NCI-H446 treated with DMSO at 0.1 percent for 48 hours (cell line): ENCODE data around the gene STRN.
"Not testable (repeated sequence)": the region's sequence is repeated elsewhere in the genome, so short reads cannot be mapped to it uniquely, and the experiment has no call there.

Experiments
- DNase-seq: peaks from one replicate; lab custom pipeline; 2025; lab: John Stamatoyannopoulos, UW

STRN gene

DNA sequence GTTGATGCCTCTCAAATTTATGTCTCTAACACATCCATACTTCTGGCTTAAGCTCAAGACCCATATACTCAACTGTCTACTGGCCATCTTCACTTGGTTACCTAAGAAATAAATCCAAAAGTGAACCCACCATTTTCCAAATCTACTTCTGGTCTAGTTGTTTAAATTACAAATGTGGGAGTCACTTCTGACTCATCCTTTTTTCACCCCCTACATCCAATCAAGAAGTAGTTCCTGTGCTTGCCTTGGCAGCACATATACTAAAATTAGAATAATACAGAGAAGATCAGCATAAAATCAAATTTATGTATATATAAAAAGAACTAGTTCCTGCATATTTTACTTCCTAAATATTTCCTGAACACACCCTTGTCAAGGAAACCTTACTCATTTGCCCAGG is 53.6 kb downstream of the STRN start:
- DNase-seq: no peak

DNA sequence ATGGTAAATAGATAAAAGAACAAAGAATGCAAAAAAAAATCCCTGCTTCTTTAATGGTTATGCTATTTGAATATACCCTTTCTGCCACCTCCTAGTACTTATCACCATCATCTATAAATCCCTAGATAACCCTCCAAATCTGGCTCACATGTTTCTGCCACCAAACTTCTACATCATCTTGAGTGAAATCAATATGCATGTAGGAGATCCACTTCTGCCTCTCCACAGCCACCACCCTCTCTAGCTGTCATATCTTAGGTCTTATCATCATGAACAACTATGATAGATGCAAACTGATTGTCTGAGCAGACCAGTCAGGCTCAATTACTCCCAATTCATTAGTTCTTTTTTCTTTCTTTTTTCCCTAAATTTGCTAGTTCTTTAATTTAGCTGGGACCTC is 55.3 kb downstream of the STRN start:
- DNase-seq: no peak

- DNase-seq: no peak
These were observed 60.1 kb downstream of the STRN start for GRCh38 chr2:36906277-36906676.

- DNase-seq: no peak
These were observed 61.7 kb downstream of the STRN start for GRCh38 chr2:36904636-36905035.

DNA sequence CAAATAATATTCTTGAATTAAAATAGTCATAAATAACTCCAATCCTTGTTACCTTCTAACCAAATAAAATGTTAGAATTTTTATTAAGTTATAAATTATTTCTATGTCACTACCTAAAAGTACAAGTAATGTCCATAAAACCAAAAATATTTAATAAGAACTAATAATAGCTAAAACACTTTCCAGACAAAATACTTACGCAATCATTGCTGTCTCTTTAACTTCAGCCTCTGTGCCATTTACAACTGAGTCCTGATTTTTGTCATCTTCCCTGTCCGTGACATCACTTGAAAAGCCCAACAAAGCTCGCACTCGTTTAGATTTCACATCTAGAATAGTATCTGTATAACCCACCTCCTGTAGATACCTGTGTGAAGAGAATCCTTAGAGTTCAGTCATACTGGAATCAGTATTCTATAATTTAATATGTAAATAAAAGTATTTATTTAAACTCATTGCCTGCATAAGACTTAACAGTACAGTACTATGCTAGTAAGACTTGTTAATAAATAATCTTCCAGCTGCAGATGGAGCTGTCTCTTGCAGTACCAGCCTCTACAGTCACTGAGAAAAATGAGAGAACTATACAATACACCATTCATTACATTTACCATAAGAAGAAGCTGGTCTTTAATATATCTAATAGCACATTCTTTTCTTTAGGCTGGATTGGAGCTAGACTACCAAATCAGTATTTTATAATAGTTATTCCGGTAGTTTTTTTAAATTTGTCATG is 63.8 kb downstream of the STRN start:
- no peak for DNase-seq

- no peak for DNase-seq
These were observed 73.5 kb downstream of the STRN start for GRCh38 chr2:36892805-36893204.

GRCh38 chr2:36889795-36890194 is 76.5 kb downstream of the STRN start:
- no peak for DNase-seq

DNA sequence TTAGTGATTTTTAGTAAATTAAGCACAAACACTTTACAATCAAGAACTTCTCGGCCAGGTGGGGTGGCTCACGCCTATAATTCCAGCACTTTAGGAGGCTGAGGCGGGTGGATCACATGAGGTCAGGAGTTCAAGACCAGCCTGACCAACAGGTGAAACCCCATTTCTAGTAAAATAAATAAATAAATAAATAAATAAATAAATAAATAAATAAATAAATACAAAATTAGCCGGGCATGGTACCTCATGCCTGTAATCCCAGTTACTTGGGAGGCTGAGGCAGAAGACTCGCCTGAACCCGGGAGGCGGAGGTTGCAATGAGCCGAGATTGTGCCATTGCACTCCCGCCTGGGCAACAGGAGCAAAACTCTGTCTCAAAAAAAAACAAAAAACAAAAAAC is 79.2 kb downstream of the STRN start:
- not testable (repeated sequence) for DNase-seq

DNA sequence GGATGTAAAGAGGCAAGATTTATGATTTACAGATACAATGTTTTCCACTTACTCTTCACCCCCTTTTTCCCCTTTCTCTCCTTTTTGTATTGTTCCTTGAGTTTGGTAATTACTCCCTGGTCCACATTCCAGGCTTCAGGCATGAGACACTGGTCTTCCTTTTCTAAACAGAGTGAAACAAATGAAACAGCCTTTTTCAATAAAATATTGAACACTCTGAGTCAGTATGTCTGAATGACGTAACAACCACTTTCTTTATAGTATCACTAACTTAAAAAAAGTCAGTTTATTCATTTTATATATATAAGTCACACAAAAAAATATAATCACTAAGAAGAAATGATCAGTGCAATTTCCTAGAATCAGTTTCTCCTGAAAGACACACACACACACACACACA is 79.7 kb downstream of the STRN start:
- DNase-seq: no peak

DNA sequence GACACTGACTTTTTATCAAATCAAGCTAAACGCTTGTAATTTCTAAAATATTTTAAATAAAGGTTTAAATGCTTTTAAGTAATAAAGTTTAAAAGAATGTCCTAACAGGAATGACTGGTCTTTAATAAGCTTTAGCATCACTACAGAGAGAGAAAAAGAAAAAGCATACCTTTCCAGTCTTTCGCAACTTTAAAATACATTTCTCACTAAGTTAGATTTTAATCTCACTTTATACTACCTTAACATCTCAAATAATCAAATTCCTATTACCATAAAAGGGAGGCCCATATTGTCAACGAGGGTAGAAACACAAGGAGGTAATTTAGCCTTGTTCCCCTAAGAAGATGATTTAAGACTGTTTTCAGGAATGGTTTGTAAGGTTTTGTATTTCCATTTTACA is 80.7 kb downstream of the STRN start:
- no peak for DNase-seq

- DNase-seq: no peak
These were observed 83.8 kb downstream of the STRN start for GRCh38 chr2:36882532-36882931.

DNA sequence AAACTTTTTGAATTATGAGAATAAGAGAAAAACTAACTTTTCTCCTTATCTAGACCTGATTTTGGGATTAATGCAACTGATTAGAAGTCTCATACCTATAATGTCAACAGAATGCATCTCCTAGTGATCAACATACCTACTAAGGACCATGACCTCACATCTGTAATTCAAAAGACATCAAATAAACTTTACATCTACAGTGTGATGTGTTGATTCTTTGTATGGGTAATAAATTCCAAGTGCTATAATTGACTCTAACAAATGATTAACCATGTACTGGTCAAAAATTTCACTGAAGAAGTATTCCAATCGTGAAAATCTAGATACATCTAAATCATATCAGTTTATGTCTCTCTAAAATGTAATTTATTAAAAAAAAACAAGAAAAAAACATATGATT is 84.5 kb downstream of the STRN start:
- no peak for DNase-seq

GRCh38 chr2:36878429-36878828 is 87.9 kb downstream of the STRN start:
- no peak for DNase-seq

DNA sequence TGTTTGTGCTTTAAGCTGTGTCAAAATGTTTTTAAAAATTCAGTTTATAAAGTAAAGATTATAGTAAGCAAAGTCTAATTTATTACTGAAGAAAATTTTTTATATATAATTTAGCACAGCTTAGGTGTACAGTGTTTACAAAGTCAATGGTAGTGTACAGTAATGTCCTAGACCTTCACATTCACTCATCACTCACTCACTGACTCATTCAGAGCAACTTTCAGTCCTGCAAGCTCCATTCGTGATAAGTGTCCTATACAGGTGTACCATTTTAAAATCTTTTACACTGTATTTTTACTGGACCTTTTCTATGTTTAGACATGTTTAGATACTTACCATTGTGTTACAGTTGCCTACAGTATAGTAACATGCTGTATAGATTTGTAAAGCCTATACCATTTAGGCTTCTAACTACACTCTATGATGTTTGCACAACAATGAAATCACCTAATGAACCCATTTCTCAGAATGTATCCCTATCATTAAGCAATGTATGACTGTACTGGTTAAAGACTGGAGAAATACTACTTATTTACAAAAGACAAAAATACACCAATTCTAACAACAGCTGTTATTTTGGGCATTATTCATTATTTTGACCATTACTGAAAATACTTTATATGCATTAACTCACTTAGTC is 95.1 kb downstream of the STRN start:
- DNase-seq: no peak

GRCh38 chr2:36869606-36870005 is 96.7 kb downstream of the STRN start:
- no peak for DNase-seq

DNA sequence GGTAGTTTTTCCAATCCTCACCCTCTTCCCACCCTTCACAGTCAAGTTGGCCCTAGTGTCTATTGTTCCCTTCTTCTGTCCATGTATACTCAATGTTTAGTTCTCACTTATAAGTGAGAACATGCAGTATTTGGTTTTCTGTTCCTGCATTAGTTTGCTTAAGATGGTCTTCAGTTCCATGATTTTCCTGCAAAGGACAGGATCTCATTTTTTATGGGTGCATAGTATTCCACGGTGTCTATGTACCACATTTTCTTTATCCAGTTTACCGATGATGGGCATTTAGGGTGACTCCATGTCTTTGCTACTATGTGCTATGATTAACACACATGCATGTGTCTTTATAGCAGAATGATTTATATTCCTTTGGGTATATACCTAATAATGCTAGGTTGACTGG is 104.4 kb downstream of the STRN start:
- DNase-seq: no peak

GRCh38 chr2:36859366-36859792 is 107.0 kb downstream of the STRN start:
- DNase-seq: no peak

GRCh38 chr2:36858551-36859365 is 107.6 kb downstream of the STRN start:
- DNase-seq: no peak

DNA sequence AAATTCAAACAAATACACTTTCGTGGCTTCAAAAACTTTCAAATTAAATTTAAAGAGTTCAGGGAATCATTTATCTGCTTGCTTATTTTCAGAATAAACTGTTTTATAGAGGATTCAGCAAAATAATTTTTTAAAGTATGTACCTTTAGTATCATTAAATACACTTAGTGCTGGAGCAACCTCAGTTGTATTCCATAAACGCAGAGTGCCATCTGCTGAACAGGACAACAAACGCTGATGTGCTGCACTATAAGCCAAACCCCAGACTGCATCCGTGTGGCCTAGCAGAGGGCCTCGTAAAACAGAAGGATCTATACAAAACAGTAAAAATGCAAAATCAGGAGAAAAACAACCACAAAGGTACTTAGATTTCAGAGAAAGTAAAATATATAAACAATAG is 108.6 kb downstream of the STRN start:
- DNase-seq: no peak

GRCh38 chr2:36855429-36855828 is 110.9 kb downstream of the STRN start:
- DNase-seq: no peak

GRCh38 chr2:36854241-36854640 is 112.1 kb downstream of the STRN start:
- no peak for DNase-seq

DNA sequence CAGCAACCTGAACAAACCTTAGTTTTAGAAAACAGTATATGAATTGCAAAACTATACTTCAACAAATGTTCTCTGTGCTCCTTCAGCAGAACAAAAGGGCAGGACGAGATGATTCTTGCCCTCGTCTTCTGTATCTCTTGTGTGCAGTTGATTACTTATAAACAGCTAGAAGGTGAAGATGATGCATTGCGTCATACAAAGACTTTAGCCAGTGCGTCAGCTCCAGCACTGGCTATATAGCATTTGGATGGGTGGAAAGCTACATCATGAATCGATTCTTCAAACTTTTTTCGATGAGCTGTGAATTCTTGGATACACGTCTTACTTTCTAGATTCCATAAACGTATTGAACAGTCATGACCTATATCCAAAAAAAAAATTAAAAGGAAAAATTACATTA is 117.1 kb downstream of the STRN start:
- DNase-seq: no peak

DNA sequence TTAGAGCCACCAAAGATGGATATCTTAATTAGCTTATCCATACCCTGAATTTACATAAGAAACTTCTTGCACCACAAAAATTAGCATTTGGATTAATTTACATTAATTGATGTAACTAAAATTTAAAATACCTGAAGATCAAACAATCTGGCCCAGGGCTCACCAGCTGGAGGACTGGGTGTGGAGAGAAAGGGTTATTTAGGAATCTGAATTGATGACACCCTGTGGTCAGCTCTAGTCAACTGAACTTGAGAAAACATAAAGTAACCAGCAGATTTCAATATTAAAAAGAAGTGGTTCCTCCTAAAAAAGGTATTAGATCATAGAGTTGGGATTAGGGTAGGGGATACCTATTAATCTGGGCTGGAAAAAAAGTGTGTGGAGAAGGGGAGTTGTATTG is 122.5 kb downstream of the STRN start:
- no peak for DNase-seq
